AG08396 (cell line): ENCODE data around the gene ZDHHC12.
A peak's percentile ranks its signal among the peaks of the same experiment; 100 is the strongest.
"Not testable (repeated sequence)": the region's sequence is repeated elsewhere in the genome, so short reads cannot be mapped to it uniquely, and the experiment has no call there.

Source experiments
- DNase-seq: peaks from one replicate; pipeline ENCODE4 v3.0.0; 2012; ENCODE audit warnings: low spot score, mixed read lengths

The ZDHHC12 gene

DNA sequence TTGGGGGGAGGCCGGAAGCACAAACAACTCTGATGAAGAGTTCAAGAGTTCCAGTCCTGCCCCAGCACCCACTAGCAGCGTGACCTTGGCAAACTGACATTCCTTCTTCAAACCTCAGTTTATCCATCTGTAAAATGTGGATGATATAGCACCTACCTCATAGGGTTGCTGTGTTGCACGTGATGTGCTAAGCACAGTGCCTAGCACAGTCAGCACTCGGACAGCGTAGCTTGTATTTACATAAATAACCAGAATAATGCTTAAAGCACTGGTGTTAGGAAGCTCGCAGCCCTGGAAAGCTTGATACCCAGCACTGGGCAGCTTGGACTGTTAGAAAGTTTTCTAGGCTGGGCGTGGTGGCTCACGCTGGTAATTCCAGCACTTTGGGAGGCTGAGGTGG lies 16.5 kb downstream of the ZDHHC12 start:
- no peak for DNase-seq

- no peak for DNase-seq
Measured at GRCh38 chr9:128706671-128707381, 17.1 kb downstream of the ZDHHC12 start.

DNA sequence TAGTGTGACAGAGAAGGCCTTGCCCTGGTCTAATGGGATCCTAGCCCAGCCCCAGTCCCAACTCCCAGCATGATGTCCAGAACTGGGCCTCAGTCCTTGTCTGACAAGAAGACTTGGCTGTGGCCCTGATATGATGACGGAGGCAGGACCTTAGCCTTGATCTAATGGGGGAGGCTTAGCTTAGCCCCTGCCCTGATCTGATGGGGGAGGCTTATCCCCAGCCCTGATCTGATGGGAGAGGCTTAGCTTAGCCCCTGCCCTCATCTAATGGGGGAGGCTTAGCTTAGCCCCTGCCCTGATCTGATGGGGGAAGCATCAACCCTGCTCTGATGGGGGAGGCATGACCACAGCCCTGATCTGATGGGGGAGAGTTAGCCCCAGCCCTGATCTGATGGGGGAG lies 17.9 kb downstream of the ZDHHC12 start:
- DNase-seq: no peak

DNA sequence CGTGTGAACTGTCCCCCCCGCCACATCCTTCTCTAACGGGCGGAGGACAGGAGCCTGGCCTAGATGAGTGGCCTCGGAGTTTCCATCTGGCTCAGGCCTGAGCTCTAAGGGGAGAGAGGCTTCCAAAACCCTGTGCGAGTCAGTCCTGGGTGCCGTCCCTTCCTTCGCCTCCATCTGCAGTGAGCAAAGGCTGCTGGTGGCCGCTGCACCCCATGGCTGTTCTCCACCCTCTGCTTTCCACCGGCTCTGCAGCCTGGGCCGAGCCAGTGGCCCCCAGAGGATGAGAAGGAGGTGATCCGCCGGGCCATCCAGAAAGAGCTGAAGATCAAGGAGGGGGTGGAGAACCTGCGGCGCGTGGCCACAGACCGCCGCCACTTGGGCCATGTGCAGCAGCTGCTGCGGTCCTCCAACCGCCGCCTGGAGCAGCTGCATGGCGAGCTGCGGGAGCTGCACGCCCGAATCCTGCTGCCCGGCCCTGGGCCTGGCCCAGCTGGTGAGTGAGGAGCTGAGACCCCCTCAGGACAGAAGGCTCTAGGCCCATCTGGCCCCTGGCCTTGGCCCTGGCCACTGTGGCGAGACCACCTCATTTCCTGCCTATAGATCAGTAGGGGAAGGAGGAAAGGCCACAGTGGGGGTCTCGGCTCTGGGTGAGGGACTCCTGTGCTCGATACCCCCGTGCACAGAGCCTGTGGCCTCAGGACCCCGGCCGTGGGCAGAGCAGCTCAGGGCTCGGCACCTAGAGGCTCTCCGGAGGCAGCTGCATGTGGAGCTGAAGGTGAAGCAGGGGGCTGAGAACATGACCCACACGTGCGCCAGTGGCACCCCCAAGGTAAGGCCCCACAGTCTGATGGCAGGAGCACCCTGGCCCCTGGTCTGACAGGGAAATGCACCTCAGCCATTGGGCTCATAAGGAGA lies 18.6 kb downstream of the ZDHHC12 start:
- no peak for DNase-seq

DNA sequence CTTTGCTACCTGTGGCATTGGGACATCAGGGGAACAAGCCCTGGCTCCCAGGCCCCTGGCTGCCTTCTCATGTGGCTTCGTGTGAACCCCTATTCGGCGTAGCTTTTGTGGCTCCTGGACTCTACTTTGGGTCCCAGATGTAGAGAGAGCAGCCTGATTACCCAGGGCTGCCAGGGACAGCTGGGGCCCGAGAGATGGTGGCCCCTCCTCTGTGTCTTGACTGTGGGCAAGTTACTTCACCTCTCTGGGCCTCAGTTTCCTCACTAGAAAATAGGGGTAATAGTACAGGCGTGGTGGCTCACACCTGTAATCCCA lies 19.6 kb downstream of the ZDHHC12 start:
- no peak for DNase-seq

- no peak for DNase-seq
Measured at GRCh38 chr9:128703616-128704355, 20.1 kb downstream of the ZDHHC12 start.

- peak; percentile 48 for DNase-seq
Measured at GRCh38 chr9:128702949-128703615, 20.8 kb downstream of the ZDHHC12 start.

GRCh38 chr9:128702445-128702948 lies 21.4 kb downstream of the ZDHHC12 start, which contains the start of gene PKN3:
Gene PKN3, plus strand, starts transcription at chr9:128702503. Its CDS starts 413 bp downstream, at chr9:128702916.
- peak; percentile 96 for DNase-seq

GRCh38 chr9:128701227-128701854 lies 22.6 kb downstream of the ZDHHC12 start:
- DNase-seq: no peak

GRCh38 chr9:128699096-128699795 lies 24.7 kb downstream of the ZDHHC12 start:
- DNase-seq: not testable (repeated sequence)

DNA sequence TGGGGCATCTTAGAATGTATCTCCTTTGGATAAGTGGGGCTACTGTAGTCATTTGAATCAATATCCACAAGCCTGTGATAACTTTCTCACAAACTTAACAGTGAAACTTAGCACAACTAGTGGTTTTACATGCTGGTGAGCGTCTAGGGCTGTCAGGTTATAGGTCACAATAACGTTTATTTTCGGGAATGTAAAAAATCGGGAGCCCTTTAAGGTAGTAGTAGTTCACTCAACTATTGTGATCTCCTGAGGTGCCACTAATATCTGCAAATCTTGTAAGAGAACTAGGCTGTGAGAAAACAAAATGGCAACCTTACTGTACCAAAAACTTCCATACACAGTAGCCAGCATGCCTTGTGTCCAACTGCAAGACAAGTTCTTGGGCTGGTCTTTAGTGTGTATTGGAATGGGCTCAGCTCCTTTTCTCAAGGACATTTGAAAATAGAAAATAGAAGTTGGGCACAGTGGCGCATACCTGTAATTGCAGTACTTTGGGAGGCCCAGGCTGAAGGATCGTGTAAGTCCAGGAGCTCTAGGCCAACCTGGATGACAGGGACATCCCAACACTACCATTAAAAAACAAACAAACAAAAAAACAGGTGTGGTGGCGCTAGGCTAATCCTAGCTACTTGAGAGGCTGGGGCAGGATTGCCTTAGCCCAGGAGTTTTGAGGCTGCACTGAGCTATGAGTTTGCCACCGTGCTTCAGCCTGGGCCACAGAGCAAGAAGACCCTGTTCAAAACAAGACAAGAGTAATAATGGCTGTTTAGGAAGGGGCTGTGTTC lies 26.8 kb downstream of the ZDHHC12 start:
- no peak for DNase-seq

DNA sequence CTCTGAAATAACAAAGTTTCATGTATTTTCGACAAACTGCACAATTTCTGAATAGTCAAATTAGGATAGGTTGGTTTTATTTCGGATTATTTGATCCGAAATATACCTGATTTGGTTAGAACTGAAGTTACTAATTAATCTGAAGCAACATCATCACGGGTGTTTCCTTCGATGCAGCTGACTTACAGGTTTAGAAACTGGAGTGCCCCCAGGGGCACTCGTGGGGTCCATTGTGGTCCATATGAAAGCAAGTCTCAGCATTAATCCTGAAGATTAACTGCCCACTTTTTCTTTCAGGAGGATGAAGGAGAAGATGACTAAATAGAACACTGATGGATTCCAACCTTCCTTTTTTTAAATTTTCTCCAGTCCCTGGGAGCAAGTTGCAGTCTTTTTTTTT lies 29.6 kb downstream of the ZDHHC12 start:
- no peak for DNase-seq

DNA sequence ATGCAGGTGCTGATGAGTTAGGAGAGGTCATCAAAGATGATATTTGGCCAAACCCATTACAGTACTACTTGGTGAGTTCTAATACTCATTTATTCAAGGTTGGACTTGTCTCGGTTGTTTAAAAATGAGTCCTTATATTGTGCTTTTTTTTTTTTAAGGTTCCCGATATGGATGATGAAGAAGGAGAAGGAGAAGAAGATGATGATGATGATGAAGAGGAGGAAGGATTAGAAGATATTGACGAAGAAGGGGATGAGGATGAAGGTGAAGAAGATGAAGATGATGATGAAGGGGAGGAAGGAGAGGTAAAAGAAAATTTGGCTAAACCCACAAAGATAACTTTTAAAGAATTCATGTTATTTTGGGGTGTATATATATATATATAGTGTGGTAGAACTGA lies 30.2 kb downstream of the ZDHHC12 start:
- DNase-seq: not testable (repeated sequence)

DNA sequence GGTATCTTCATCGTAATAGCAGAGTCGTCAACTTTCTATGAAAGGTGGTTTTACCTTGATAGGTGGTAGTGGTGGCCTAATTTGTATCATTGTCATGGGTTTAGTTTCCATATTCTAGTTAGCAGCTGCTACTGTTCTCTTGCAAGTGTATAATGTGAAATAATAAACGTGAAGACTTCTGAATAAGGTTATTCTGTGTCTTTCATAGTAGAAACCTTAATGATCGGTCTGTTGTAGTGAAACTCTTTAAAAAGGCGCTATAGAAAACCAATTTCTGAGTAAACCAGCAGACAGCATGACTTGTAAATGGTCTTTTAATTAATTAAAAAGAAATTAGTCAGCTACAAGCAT lies 33.3 kb downstream of the ZDHHC12 start:
- no peak for DNase-seq

DNA sequence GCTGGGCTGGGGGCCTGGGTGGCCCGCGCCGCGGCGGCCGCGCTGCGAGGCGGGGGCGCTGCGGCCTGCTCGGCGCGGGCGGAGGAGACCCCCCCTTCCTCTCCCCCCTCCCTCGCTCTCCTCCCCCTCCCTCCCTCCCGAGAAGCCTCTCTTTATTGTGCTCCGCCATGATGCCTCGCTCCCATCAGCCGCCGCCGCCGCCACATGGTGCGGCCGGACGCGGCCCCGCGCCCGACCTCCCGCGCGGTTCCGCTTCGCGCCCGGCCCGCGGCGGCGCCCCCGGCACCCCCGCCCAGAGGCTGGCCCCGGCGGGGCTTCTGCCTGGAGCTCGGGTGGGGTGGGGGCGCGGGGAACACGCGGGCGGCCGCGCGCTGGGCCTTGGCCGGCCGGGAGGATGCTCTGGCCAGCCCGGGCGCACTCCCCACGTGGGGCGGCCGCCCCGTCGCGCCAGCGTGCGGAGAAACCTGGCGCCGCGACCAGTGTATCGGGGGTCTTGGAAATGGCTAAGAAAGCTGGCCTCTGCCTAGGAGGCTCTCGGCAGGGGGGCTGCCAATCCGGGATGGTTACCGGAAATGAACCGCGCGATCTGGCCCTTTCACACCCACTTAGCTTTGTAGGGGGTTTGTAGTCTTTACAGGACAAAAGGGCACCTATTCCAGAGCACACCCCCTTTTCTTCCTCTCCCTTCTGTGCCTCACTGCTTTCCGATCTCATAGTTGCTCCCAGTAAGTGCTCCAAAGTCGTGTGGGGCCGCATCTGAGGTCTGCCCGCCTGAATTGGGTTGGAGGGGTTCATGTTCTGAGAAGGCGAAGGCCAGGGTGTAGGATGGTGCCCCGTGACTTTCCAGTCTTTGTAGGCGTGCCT lies 33.9 kb downstream of the ZDHHC12 start:
- peak; percentile 82 for DNase-seq

GRCh38 chr9:128689293-128689774 lies 34.6 kb downstream of the ZDHHC12 start:
- DNase-seq: no peak

DNA sequence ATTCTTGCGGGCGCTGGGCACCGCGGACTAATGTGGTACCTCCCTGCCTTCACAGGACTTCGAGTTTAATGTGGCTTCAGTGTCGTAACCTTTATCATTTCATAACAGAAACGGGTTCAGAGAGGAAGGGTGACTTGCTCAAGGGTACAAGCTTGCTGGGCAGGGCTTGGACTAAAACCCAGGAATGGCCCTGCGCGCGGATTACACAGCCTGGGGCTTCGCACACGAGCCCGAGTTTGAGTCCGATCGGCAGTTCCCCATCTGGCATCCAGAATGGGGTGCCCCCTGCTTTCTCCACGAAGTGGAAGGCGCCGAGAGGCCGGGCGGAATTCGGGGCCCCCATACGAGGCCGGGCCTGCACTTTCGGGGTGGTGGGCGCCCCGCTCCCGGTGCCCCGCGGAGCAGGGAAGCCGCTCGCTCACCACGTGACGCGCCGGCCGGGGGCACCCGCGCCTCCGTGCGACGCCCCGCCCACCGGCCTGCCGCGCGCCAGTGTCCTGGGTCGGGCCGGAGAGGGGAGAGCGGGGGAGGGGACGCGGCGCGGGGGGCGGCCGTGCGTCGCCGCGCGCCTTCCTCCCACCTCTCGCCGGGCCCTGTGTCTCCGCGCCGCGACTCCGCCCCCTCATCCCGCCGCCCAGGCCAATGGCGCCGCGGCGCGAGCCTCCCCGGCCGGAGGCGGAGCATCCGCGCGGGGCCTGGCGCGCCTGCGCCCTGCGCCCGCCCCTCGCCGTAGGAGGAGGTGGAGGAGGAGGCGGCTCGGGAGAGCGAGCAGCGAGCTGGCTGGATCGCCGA lies 35.2 kb downstream of the ZDHHC12 start, which contains the start of gene SET:
Gene SET, plus strand, starts transcription at position 722 of the 792 bp plus-strand sequence. CDS start 361 bp downstream, outside the sequence.
- peak; percentile 100 for DNase-seq

DNA sequence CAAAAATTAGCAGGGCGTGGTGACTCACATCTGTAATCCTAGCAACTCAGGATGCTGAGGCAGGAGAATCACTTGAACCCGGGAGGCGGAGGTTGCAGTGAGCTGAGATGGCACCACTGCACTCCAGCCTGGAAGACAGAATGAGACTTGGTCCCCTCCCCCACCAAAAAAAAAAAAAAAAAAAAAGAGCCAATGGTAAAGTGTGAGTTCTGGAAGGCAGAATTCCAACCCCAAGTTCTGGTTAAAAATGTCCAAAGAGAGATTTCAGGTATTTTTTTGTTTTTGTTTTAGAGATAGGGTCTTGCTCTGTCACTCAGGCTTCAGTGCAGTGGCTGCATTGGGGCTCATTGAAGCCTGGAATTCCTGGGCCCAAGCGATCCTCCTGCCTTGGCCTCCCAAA lies 36.5 kb downstream of the ZDHHC12 start:
- DNase-seq: no peak
